Mammary microvascular endothelial cell (primary cell): ENCODE measurements around the gene ADAMTS13. TPM values are rescaled to one million over a fixed set of nuclear protein-coding genes. Genes with fewer than 3 reads are reported as not detected.

Experiments
- total RNA-seq: library from RNA; depleted of rRNA; stranded (reverse); fragments of >200 nt; gene quantifications from 2 replicates; pipeline ENCODE4 v1.2.3, GENCODE V29; 2015

ADAMTS13 gene
- 0.20 and 0.59 TPM in 2 replicates for total RNA-seq

GRCh38 chr9:133421615-133422542 lies at the start of gene ADAMTS13:
ADAMTS13 (plus strand) TSS chr9:133422367; CDS start chr9:133422444, 77 bp downstream.

GRCh38 chr9:133375724-133376654 lies 46.2 kb upstream of the ADAMTS13 start, which contains the start of the genes STKLD1 and SURF4:
STKLD1 (plus strand) TSS chr9:133376366; CDS start chr9:133376474, 108 bp downstream.
SURF4 (minus strand) TSS chr9:133376060; CDS start chr9:133375969, 91 bp downstream.

GRCh38 chr9:133417541-133418461 lies 4.4 kb upstream of the ADAMTS13 start, which contains the start of gene REXO4:
REXO4 (minus strand) TSS chr9:133418010; CDS start chr9:133417844, 166 bp downstream.

GRCh38 chr9:133459476-133460404 lies 37.6 kb downstream of the ADAMTS13 start, which contains the start of gene CACFD1:
CACFD1 (plus strand) TSS chr9:133459978; CDS start chr9:133460067, 89 bp downstream.

GRCh38 chr9:133478851-133479711 lies 56.9 kb downstream of the ADAMTS13 start, which contains the start of gene SLC2A6:
SLC2A6 (minus strand) TSS chr9:133479099; CDS start chr9:133479059, 40 bp downstream.

Other genes with a start within 250 kb of the ADAMTS13 start
- not detected in 2 replicates for gene OBP2B, start 213.1 kb upstream of the ADAMTS13 start, total RNA-seq
- gene ABO, start 147.2 kb upstream of the ADAMTS13 start, total RNA-seq = not detected in 2 replicates
- 13.1 and 13.5 TPM in 2 replicates for gene SURF6, start 86.2 kb upstream of the ADAMTS13 start, total RNA-seq
- 18.1 and 19.2 TPM in 2 replicates for gene MED22, start 74.2 kb upstream of the ADAMTS13 start, total RNA-seq
- gene RPL7A, start 74.1 kb upstream of the ADAMTS13 start, total RNA-seq = 2,602 and 2,758 TPM in 2 replicates
- gene SURF1, start 65.9 kb upstream of the ADAMTS13 start, total RNA-seq = 33.4 and 35.7 TPM in 2 replicates
- 11.5 and 17.1 TPM in 2 replicates for gene SURF2, start 65.8 kb upstream of the ADAMTS13 start, total RNA-seq
- gene SURF4, start 46.3 kb upstream of the ADAMTS13 start, total RNA-seq = 200 and 222 TPM in 2 replicates
- 0.49 TPM in 1 of 2 replicates, not detected in the other for gene STKLD1, start 46.0 kb upstream of the ADAMTS13 start, total RNA-seq
- gene REXO4, start 4.4 kb upstream of the ADAMTS13 start, total RNA-seq = 21.1 and 23.7 TPM in 2 replicates
- gene CACFD1, start 37.6 kb downstream of the ADAMTS13 start, total RNA-seq = 2.2 and 5.0 TPM in 2 replicates
- 57.0 and 62.3 TPM in 2 replicates for gene SLC2A6, start 56.7 kb downstream of the ADAMTS13 start, total RNA-seq
- not detected in 2 replicates for gene MYMK, start 102.6 kb downstream of the ADAMTS13 start, total RNA-seq
- gene ADAMTSL2, start 112.3 kb downstream of the ADAMTS13 start, total RNA-seq = not detected in 2 replicates
- gene FAM163B, start 187.0 kb downstream of the ADAMTS13 start, total RNA-seq = not detected in 2 replicates
- not detected in 2 replicates for gene DBH, start 214.0 kb downstream of the ADAMTS13 start, total RNA-seq